ENCODE results near the gene FREM1. TPM values are rescaled to one million over a fixed set of nuclear protein-coding genes. Genes with fewer than 3 reads are reported as not detected.

FREM1 gene
- polyA plus RNA-seq, 1 of the 3 experiments (the other 2 are of a cell fraction), result 0.26 TPM

GRCh38 chr9:14908295-14909180 lies 1.7 kb downstream of the FREM1 start:
- H4K20me1 ChIP-seq (ENCODE audit: insufficient read depth), result no peaks in the 10 kb centered on the region
- no peak for DNase-seq
- TF ChIP-seq FOSL2 (IDR thresholded peaks at IDR 0.05; ENCODE audit: borderline replicate concordance, low read depth) (no peak), TEAD4 (IDR thresholded peaks at IDR 0.05; ENCODE audit: borderline replicate concordance, insufficient read depth) (no peak), CTCF (IDR thresholded peaks at IDR 0.05) (no peak), USF1 (IDR thresholded peaks at IDR 0.05; ENCODE audit: borderline replicate concordance, low read depth) (no peak), MXI1 (IDR thresholded peaks at IDR 0.05; ENCODE audit: low read depth, low read length) (no peak), FOXM1 (IDR thresholded peaks at IDR 0.05; ENCODE audit: low read depth) (no peak), EP300 (IDR thresholded peaks at IDR 0.05; ENCODE audit: borderline replicate concordance in 1 of 2, low read depth in 1 of 2, low read length in 1 of 2) (no peak), RFX5 (IDR thresholded peaks at IDR 0.05; ENCODE audit: low read length) (no peak), USF2 (IDR thresholded peaks at IDR 0.05; ENCODE audit: borderline replicate concordance, low read depth, low read length) (no peak), NFIC (IDR thresholded peaks at IDR 0.05; ENCODE audit: borderline replicate concordance) (no peak), RCOR1 (IDR thresholded peaks at IDR 0.05; ENCODE audit: low read length) (no peak)
- H2AFZ ChIP-seq (ENCODE audit: low read depth), result no peak overlapping the region
- H3F3A ChIP-seq (replicated peaks; ENCODE audit: insufficient read depth), result no peaks in the 10 kb centered on the region
- no peak overlapping the region for H3K9ac ChIP-seq
- no peaks in the 10 kb centered on the region for H3K9me3 ChIP-seq
- H3K4me1 ChIP-seq (ENCODE audit: control insufficient read depth in 1 of 2, insufficient read depth in 2 of 2, low read depth in 1 of 2, low read length in 1 of 2), result peaks cover 5 to 38% of the 10 kb centered on the region in 2 experiments
- peak overlapping the region in 1 of 2 experiments; percentile 21; a peak in 1 of 4 replicates for H3K4me3 ChIP-seq (ENCODE audit: low read depth in 2 of 2, low read length in 1 of 2)
- no peaks in the 10 kb centered on the region for H3K79me2 ChIP-seq (ENCODE audit: insufficient read depth)
- WGBS (ENCODE audit: low lambda C conversion rate), result 59% methylated on average over 5 of the region's 5 CpGs
- CTCF ChIA-PET, result interaction anchor here (1.3 to 1.9 kb wide), 7 partner anchors 10 to 227 kb away, joined by 3 to 7 read pairs (median 4); no protein-coding TSS in a partner anchor
- no peaks in the 10 kb centered on the region for H3K27me3 ChIP-seq (ENCODE audit: insufficient read depth)
- H3K9me2 ChIP-seq, result no peaks in the 10 kb centered on the region
- H3K4me2 ChIP-seq, result no peak overlapping the region
- POLR2A ChIA-PET, result interaction anchor here (1.7 kb wide), 1 partner anchor 28 kb away, joined by 8 read pairs; no protein-coding TSS in a partner anchor
- peak overlapping the region in 1 of 2 experiments; percentile 87; a peak in 2 of 4 replicates for H3K27ac ChIP-seq (ENCODE audit: low read depth in 2 of 2, low read length in 1 of 2)
- H3K36me3 ChIP-seq (replicated peaks in 1 of 2; ENCODE audit: control insufficient read depth in 1 of 2, insufficient read depth in 2 of 2, low read length in 1 of 2), result no peaks in the 10 kb centered on the region
